Astrocyte (in vitro differentiated cells and primary cell): Measurements from ENCODE around the gene HOXB2. TPM values are rescaled to one million over a fixed set of nuclear protein-coding genes. Genes with fewer than 3 reads are reported as not detected.
A peak's percentile ranks its signal among the peaks of the same experiment; 100 is the strongest.

Source experiments
- DNase-seq: peaks from one replicate; pipeline ENCODE4 v3.0.0-alpha.2; 2010; ENCODE audit warnings: low read depth
- FAIRE-seq: peaks from 2 replicates; lab custom pipeline; 2011; peaks lifted over from hg19 to GRCh38; lab: Jason Lieb, UNC
- H2AFZ ChIP-seq: 2 replicates; pipeline ENCODE4 v1.6.0; 2012; ENCODE audit warnings: low read depth, low read length, inconsistent platforms
- H3K27ac ChIP-seq: 2 replicates; pipeline ENCODE4 v1.5.1; 2011; ENCODE audit warnings: low read depth, low read length, inconsistent platforms
- H3K27me3 ChIP-seq: 2 replicates; pipeline ENCODE4 v1.6.0; 2011; ENCODE audit warnings: low read length, inconsistent platforms; ENCODE audit not compliant: insufficient read depth
- H3K36me3 ChIP-seq: 2 replicates; pipeline ENCODE4 v1.5.1; 2011; ENCODE audit warnings: low read length, inconsistent platforms; ENCODE audit not compliant: insufficient read depth
- H3K4me1 ChIP-seq: 2 replicates; pipeline ENCODE4 v1.5.1; 2011; ENCODE audit warnings: low read length, inconsistent platforms; ENCODE audit not compliant: insufficient read depth
- H3K4me2 ChIP-seq: 2 replicates; pipeline ENCODE4 v1.6.0; 2012; ENCODE audit warnings: low read length, inconsistent platforms
- H3K4me3 ChIP-seq: 2 replicates; pipeline ENCODE4 v1.5.1; 2011; ENCODE audit warnings: low read depth, mild to moderate bottlenecking, low read length, inconsistent platforms; ENCODE audit not compliant: insufficient read depth
- H3K79me2 ChIP-seq: 2 replicates; pipeline ENCODE4 v1.6.0; 2012; ENCODE audit warnings: mild to moderate bottlenecking, low read length, inconsistent platforms; ENCODE audit not compliant: insufficient read depth
- H3K9ac ChIP-seq: 2 replicates; pipeline ENCODE4 v1.6.0; 2012; ENCODE audit warnings: mild to moderate bottlenecking, low read length, inconsistent platforms
- H3K9me3 ChIP-seq: 2 replicates; pipeline ENCODE4 v1.5.1; 2012; ENCODE audit warnings: low read depth, mild to moderate bottlenecking, low read length, inconsistent platforms; ENCODE audit not compliant: insufficient read depth
- H4K20me1 ChIP-seq: 2 replicates; pipeline ENCODE4 v1.6.0; 2012; ENCODE audit warnings: low read length, inconsistent platforms; ENCODE audit not compliant: insufficient read depth
- H3K27ac Mint-ChIP-seq: one replicate; pipeline ENCODE4 v1.8.0; 2021; ENCODE audit warnings: mild to moderate bottlenecking, mixed read lengths; ENCODE audit not compliant: unreplicated experiment
- H3K27me3 Mint-ChIP-seq: one replicate; pipeline ENCODE4 v1.8.0; 2021; ENCODE audit warnings: low read depth, mixed read lengths; ENCODE audit not compliant: unreplicated experiment
- H3K36me3 Mint-ChIP-seq: one replicate; pipeline ENCODE4 v1.8.0; 2021; ENCODE audit warnings: low read depth, mixed read lengths; ENCODE audit not compliant: unreplicated experiment
- H3K4me1 Mint-ChIP-seq: one replicate; pipeline ENCODE4 v1.8.0; 2021; ENCODE audit warnings: low read depth, mixed read lengths; ENCODE audit not compliant: unreplicated experiment
- H3K4me3 Mint-ChIP-seq: one replicate; pipeline ENCODE4 v1.8.0; 2021; ENCODE audit warnings: mild to moderate bottlenecking, moderate library complexity, mixed read lengths; ENCODE audit not compliant: unreplicated experiment
- H3K9me3 Mint-ChIP-seq: one replicate; pipeline ENCODE4 v1.8.0; 2021; ENCODE audit warnings: mild to moderate bottlenecking, mixed read lengths; ENCODE audit not compliant: unreplicated experiment
- CTCF ChIP-seq: IDR thresholded peaks from 2 replicates; pipeline ENCODE4 v1.5.1; 2011; ENCODE audit warnings: low read depth, mild to moderate bottlenecking, inconsistent platforms, low read length, moderate library complexity; ENCODE audit not compliant: insufficient read depth
- EZH2 ChIP-seq: IDR thresholded peaks from 2 replicates; pipeline ENCODE4 v1.6.1; 2012; ENCODE audit warnings: mild to moderate bottlenecking, low read length, inconsistent platforms; ENCODE audit not compliant: insufficient read depth
- total RNA-seq: library from RNA; stranded (reverse); gene quantifications from 2 replicates; pipeline ENCODE4 v1.2.1, GENCODE V29; 2021

The HOXB2 gene
- total RNA-seq, 1 donor from 2014 or later: 0.41 TPM

DNA sequence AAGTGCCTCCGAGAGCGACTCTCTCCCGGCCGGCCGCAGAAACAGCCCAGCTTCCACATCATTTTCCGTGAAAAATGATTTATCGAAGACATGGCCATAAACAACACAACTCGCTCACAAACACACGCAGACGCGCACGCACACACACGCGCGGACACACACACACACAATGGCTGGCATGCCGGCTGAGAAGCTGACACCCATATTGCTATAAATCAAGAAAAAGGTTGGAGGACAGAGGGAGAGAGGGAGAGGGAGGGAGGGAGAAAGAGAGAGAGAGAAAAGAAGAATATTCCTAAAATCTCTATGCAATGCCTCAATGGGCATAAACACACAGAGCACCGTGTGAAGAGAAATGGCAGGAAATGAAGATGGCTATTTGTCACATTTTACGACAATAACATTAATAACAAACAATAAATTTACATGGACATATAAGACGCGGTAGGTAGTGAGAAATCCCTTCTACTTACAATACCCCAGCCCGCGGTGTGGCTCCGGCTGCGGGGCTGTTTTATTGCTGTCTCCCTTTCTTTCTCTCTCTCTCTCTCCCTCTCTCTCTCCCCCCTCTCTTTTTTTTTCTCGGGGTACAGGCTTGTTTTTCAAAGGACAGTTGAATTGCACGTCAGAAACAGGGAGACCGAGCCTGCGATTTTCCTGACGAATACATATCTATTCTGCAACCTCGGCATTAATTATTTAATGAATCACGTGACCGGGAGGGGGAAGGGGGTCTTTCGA lies 23.8 kb upstream of the HOXB2 start:
- H3K9me3 Mint-ChIP-seq: peaks cover 11% of the 10 kb centered on the region
- Histone ChIP-seq H3K36me3 (no peaks in the 10 kb centered on the region), H3K27me3 (peaks cover 89% of the 10 kb centered on the region)

GRCh38 chr17:48567646-48568354 lies 22.9 kb upstream of the HOXB2 start:
- Histone ChIP-seq H3K27me3 (peaks cover 89% of the 10 kb centered on the region), H4K20me1 (no peaks in the 10 kb centered on the region), H3K27ac (peak overlapping the region; percentile 30), H3K4me3 (no peak overlapping the region), H3K9me3 (no peaks in the 10 kb centered on the region), H3K9ac (peak overlapping the region; percentile 62), H3K36me3 (no peaks in the 10 kb centered on the region), H2AFZ (no peak overlapping the region), H3K4me2 (peak overlapping the region; percentile 86), H3K4me1 (peaks cover 21% of the 10 kb centered on the region), H3K79me2 (peaks cover 95% of the 10 kb centered on the region)
- peaks cover 11% of the 10 kb centered on the region for H3K27me3 Mint-ChIP-seq
- FAIRE-seq: no peak
- no peak for TF ChIP-seq CTCF
- TF ChIP-seq EZH2: no peak
- peaks cover 12% of the 10 kb centered on the region for H3K9me3 Mint-ChIP-seq
- DNase-seq: no peak
- no peaks in the 10 kb centered on the region for H3K36me3 Mint-ChIP-seq
- no peak overlapping the region for H3K27ac Mint-ChIP-seq
- no peaks in the 10 kb centered on the region for H3K4me1 Mint-ChIP-seq
- H3K4me3 Mint-ChIP-seq: no peak overlapping the region

More for the DNA sequence above, 23.8 kb upstream of the HOXB2 start:
- peak overlapping the region; percentile 86 for H3K4me2 ChIP-seq
- H4K20me1 ChIP-seq: no peaks in the 10 kb centered on the region
- no peak for FAIRE-seq
- H3K4me1 Mint-ChIP-seq: no peaks in the 10 kb centered on the region
- peaks cover 3% of the 10 kb centered on the region for H3K27me3 Mint-ChIP-seq
- DNase-seq: no peak
- no peak overlapping the region for H2AFZ ChIP-seq
- H3K9ac ChIP-seq: peak overlapping the region; percentile 62
- peak; percentile 81 for TF ChIP-seq EZH2
- TF ChIP-seq CTCF: no peak
- H3K79me2 ChIP-seq: peaks cover 95% of the 10 kb centered on the region
- no peaks in the 10 kb centered on the region for H3K9me3 ChIP-seq
- H3K4me1 ChIP-seq: peaks cover 21% of the 10 kb centered on the region
- H3K4me3 Mint-ChIP-seq: no peak overlapping the region
- no peaks in the 10 kb centered on the region for H3K36me3 Mint-ChIP-seq
- peak overlapping the region; percentile 52 for H3K27ac ChIP-seq
- H3K27ac Mint-ChIP-seq: peak overlapping the region; percentile 22
- H3K4me3 ChIP-seq: peak overlapping the region; percentile 35

DNA sequence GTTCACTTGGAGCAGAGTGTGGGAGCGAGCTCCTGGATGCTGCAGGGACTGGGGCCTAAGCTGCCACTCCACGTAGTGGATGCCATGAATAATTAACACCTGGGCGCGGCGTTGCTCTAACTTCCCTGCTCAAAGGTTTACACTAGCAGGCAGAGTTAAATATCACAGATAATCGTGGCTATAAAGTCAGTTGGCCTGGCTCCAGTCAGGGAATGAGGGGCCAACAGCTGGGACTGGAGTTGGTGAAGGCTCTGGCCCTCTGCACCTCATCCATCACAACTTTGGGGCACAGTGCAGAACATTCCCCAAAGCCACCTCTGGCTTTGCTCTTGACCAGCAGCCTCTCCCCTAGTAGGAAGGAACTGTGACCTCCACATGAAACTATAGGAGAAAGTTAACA lies 22.3 kb upstream of the HOXB2 start:
- FAIRE-seq (no peak), DNase-seq (no peak)
- Histone ChIP-seq H3K27ac (peak overlapping the region; percentile 65), H3K4me3 (no peak overlapping the region), H3K4me2 (peak overlapping the region; percentile 86), H2AFZ (no peak overlapping the region), H3K36me3 (no peaks in the 10 kb centered on the region), H3K4me1 (peaks cover 21% of the 10 kb centered on the region), H4K20me1 (no peaks in the 10 kb centered on the region), H3K9ac (peak overlapping the region; percentile 62), H3K79me2 (peaks cover 95% of the 10 kb centered on the region), H3K27me3 (peaks cover 89% of the 10 kb centered on the region), H3K9me3 (no peaks in the 10 kb centered on the region)
- no peaks in the 10 kb centered on the region for H3K36me3 Mint-ChIP-seq
- H3K4me3 Mint-ChIP-seq: no peak overlapping the region
- TF ChIP-seq CTCF: no peak
- no peak for TF ChIP-seq EZH2
- H3K9me3 Mint-ChIP-seq: peaks cover 15% of the 10 kb centered on the region
- no peaks in the 10 kb centered on the region for H3K4me1 Mint-ChIP-seq
- peaks cover 17% of the 10 kb centered on the region for H3K27me3 Mint-ChIP-seq
- H3K27ac Mint-ChIP-seq: no peak overlapping the region
